ENCODE measurements around the gene NONO.

NONO gene

GRCh38 chrX:71250841-71251240 lies 32.6 kb upstream of the NONO start:
- no peak for DNase-seq (ENCODE audit: extremely low read depth, low read depth)

GRCh38 chrX:71251466-71251973 lies 31.9 kb upstream of the NONO start:
- no peak for TF ChIP-seq CTCF (IDR thresholded peaks at IDR 0.05; ENCODE audit: low read depth, low read length)
- no peak for DNase-seq (ENCODE audit: extremely low read depth, low read depth)

More at GRCh38 chrX:71250841-71251240, 32.6 kb upstream of the NONO start:
- no peak for TF ChIP-seq CTCF (IDR thresholded peaks at IDR 0.05; ENCODE audit: low read depth, low read length)

GRCh38 chrX:71252221-71252620 lies 31.2 kb upstream of the NONO start:
- no peak for TF ChIP-seq CTCF (IDR thresholded peaks at IDR 0.05; ENCODE audit: low read depth, low read length)
- DNase-seq (ENCODE audit: extremely low read depth, low read depth): no peak

- no peak for DNase-seq (ENCODE audit: extremely low read depth, low read depth)
- TF ChIP-seq CTCF (IDR thresholded peaks at IDR 0.05; ENCODE audit: low read depth, low read length): peak; percentile 51
Measured at GRCh38 chrX:71253253-71254091, 30.0 kb upstream of the NONO start.

- DNase-seq (ENCODE audit: extremely low read depth, low read depth): peak; percentile 38
- TF ChIP-seq CTCF (IDR thresholded peaks at IDR 0.05; ENCODE audit: low read depth, low read length): no peak
Measured at GRCh38 chrX:71254092-71254963, 29.1 kb upstream of the NONO start, which contains the start of gene ZMYM3. ZMYM3 (minus strand) TSS chrX:71254140; CDS start chrX:71253255, 885 bp downstream.

- no peak for TF ChIP-seq CTCF (IDR thresholded peaks at IDR 0.05; ENCODE audit: low read depth, low read length)
- no peak for DNase-seq (ENCODE audit: extremely low read depth, low read depth)
Measured at GRCh38 chrX:71256051-71256450, 27.4 kb upstream of the NONO start.
